ENCODE measurements around the gene GON7.
"Not testable (repeated sequence)": the region's sequence is repeated elsewhere in the genome, so short reads cannot be mapped to it uniquely, and the experiment has no call there.

GON7 gene

DNA sequence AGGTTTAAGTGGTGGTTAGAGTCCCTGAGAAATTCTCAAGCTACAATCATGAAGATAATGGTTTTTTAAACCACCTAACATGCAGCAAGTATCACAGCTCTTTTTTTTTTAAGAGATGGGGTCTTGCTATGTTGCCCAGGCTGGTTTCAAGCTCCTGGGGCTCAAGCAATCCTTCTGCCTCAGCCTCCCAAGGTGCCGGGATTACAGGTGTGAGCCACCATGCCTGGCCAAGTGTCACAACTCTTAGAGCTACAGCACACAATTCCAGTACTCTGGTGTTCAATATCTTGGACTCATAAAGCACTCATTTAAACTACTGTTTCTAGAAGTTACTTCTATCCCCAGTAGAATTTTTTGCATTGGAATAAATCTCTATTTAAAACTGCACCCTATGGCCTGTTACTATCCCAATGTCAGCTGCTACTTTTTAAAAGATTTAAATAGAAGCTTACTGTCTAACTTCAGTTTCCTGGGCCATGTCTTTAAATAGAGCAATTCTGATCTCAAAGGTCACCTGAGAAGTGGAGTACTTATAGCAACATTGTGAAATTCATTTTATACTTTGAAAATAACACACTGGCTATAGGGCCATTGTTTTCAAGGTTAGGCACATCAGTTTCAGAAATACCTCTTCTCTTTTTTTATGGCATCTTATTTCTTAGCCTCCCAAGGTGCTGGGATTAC lies 11.4 kb downstream of the GON7 start:
- DNase-seq, result no peak

DNA sequence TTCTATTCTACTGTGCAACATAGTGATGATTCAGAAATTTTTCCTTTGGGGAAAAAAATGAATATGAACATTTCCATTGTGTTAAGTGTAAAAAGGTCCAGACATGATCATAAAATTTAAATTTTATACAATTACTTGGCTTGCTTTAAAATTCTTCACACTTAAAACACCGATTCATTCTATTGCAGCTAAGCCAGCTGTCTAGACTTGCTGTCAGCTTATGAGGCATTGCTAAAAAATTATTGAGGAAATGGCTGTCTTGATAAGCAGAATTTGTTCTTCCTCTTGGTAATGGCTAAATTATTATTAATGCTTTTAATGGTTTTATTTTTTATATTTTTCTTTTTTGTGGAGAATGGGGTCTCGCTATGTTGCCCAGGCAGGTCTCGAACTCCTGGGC lies 19.9 kb downstream of the GON7 start:
- DNase-seq, result no peak

DNA sequence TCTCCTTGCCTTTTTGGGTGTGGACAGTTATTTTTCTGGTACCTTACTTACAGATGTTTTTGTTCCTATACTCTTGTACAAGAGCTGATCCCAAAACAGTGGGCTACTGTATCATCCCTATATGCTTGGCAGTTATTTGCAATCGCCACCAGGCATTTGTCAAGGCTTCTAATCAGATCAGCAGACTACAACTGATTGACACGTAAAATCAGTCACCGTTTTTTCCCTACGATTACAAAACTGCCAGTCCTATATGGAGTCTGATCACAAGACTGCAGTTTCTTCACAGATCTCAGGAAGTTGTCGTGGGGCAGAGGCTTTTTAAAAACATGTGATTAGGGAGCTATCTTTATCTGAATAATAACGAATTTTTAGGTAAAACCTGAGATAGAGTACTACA lies 20.4 kb downstream of the GON7 start:
- DNase-seq, result no peak

DNA sequence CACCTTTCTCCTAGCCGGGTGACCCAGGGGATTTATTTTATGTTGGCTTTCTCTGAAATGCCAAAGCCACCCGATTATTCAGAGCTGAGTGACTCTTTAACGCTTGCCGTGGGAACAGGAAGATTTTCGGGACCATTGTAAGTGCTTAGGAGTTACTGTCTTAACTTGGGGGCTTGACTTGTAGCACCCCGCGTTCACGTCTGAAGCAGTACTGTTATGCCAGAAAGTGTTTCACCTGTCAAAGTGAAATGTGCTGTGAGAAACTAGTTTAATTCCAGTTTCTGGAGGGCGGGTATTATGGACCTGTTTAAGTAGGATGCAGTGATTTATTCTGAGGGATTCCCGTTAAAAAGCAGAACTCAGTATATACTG lies 21.5 kb downstream of the GON7 start:
- no peak for DNase-seq

DNA sequence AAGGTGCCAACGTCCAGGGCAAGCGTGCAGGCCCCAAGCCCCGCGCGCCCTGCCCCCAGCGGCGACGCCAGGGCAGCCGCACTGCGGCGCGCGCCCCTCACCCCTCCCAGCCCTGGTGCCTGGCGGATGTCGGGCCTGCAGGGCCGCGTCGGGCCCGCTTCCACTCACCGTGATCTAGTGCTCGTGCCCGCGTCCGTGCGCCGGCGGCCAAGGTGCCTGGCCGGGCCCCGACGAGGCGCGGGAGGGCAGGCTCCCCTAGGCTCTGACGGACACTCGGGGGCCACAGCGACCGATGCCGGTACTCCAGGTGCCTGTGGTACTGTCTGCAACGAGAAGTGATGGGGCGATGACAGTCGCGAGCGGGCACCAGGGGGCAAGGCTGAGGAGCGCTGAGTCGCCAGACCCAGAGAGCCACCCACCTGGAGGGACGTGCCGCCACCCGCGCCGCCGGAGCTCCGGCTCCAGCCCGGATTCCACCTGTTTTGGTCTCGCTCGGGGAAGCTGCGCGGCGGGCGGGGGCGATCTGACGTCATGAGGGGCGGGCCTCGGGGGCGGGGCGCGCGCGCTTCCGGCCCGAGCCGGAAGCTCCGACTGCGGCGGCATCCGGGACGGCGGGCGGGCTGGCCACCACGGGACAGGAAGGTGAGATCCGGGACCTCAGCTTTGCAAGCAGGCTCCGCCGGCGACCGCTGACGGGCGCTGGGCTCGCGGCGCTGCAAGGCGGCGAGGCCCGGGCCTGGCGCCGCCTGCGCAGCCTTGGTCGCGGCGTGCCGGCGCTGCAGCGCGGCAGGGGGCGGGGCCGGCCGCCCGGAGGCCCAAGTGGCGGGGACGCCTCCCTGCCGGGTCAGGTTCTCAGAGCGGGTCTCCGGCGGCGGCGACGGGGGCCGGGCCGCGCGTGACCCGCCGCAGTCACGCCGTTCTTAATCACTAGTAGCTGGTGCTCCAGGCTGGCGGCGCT lies 22.2 kb downstream of the GON7 start, which contains the start of the genes LYSET and MOAP1:
Gene LYSET, plus strand, starts transcription at position 927 of the 958 bp plus-strand sequence. CDS start 89 bp downstream, outside the sequence.
Gene MOAP1, minus strand, starts transcription at position 507 of the 958 bp plus-strand sequence. CDS start 655 bp downstream, outside the sequence.
- peak; percentile 90 for DNase-seq

DNA sequence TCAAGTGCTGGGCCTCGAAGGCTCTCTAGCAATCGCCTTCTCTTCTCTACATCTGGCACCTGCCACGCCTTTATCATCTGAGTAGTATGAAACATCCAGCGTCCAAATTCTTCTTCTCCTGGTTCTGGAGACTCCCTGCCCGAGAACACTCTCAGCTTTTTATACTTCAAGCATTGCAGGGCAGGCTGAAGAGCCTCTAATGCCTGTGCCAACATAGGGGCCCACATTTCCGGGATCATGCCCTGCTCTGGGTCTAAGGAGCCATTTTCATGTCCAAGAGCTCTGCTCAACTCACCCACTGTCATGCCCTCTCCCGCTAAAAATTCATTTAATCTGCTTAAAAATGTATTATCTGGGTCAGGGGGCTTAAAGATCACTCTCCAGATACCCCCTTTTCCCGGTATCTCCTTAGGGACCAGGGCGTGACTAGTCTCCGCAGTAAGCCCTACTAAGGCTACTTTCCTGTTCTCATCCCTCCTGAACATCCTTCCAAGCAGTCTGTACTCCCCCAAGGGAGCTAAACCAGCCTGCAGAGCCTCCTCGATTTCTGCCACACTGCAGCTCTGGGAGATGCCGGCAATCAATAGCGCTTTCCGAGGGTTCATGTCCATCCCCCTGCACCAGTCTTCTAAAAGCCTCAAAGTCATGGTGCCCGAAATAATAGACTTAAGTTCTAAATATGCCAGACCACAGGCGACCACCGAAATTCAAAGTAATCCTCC lies 23.1 kb downstream of the GON7 start:
- DNase-seq, result no peak

DNA sequence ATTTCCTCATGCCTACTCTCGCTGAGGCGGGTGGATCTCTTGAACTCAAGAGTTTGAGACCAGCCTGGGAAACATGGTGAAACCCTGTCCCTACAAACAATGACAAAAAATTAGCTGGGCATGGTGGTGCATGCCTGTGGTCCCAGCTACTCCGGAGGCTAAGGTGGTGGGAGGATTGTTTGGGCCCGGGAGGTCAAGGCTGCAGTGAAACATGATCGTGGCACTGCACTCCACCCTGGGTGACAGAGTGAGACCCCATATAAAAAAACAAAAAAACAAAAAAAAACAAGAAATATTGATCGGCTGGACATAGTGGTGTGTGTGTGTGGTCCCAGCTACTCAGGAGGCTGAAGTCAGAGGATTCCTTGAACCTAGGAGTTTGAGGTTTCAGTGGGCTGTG lies 31.4 kb downstream of the GON7 start:
- no peak for DNase-seq

DNA sequence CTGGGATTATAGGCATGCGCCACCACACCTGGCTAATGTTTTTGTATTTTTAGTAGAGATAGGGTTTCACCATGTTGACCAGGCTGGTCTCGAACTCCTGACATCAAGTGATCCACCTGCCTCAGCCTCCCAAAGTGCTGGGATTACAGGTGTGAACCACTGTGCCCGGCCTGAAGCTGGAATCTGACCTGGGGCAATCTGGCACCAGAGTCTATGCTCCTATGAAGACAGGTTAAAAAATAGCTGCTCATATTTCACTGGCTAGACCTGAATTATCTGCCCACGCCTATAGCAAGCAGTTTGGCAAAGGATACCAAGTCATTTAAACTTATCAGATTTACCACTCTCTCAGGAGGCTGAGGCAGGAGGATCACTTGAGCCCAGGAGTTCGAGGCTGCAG lies 32.1 kb downstream of the GON7 start:
- not testable (repeated sequence) for DNase-seq

DNA sequence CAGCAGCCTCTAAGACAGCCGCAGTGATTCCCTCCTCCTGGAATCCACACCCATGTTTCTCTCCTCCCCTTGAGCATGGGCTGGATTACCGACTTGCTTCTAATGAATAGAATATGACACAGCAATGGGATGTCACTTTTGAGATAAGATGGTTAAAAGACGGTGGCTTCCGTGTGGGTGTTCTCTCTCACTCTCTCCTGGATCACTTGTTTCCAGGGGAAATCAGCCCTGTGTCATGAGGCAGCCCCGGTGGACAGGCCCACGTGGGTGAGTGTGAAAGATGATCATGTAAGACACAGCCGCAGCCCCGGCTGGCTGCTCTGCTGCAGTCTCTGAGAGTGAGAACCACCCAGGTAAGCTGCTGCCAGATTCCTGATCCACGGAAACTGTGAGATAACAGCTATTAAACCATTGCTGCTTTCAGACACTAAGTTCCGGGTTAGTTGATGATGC lies 32.9 kb downstream of the GON7 start:
- no peak for DNase-seq

DNA sequence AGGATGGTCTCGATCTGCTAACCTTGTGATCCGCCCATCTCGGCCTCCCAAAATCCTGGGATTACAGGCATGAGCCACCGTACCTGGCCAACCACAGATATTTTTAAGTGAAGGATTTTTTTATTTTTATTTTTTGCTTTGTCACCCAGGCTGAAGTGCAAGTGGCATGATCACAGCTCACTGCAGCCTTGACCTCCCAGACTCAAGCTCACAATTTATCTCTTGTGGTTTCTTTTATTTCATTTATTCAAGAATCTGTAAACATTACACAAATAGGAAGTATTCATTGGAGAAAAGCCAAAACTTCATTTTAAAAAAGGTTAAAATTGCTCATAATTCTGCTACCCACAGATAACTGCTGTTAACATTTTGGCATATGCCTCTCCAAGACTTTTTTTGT lies 35.5 kb downstream of the GON7 start:
- no peak for DNase-seq

DNA sequence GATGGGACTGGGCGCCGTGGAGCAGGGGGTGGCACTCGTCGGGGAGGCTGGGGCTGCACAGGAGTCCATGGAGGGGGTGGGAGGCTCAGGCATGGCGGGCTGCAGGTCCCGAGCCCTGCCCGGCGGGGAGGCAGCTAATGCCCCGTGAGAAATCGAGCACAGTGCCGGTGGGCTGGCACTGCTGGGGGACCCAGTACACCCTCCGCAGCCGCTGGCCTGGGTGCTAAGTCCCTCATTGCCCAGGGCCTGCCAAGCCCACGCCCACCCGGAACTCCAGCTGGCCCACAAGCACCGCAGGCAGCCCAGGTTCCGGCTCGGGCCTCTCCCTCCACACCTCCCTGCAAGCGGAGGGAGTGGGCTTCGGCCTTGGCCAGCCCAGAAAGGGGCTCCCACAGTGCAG lies 36.7 kb downstream of the GON7 start:
- not testable (repeated sequence) for DNase-seq

DNA sequence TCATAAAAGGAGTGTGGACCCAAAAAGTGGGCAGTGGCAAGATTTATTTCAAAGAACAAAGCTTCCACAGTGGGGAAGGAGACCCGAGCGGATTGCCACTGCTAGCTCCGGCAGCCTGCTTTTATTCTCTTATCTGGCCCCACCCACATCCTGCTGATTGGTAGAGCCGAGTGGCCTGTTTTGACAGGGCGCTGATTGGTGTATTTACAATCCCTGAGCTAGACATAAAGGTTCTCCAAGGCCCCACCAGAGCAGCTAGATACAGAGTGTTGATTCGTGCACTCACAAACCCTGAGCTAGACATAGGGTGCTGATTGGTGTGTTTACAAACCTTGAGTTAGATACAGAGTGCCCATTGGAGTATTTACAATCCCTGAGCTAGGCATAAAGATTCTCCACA lies 37.2 kb downstream of the GON7 start:
- DNase-seq, result not testable (repeated sequence)

DNA sequence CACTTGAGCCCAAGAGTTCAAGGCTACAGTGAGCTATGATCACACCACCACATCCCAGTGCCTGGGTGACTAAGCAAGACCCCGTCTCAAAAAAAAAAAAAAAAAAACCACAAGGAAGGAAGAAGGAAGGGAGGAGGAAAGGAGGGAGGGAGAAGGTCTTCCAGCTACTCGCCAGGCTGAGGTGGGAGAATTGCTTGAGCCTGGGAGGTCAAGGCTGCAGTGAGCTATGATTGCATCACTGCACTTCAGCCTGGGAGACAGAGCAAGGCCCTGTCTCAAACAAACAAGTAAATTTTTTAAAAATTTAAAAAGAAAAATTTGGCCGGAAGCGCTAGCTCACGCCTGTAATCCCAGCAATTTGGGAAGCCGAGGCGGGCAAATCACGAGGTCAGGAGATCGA lies 38.3 kb downstream of the GON7 start:
- DNase-seq, result not testable (repeated sequence)

DNA sequence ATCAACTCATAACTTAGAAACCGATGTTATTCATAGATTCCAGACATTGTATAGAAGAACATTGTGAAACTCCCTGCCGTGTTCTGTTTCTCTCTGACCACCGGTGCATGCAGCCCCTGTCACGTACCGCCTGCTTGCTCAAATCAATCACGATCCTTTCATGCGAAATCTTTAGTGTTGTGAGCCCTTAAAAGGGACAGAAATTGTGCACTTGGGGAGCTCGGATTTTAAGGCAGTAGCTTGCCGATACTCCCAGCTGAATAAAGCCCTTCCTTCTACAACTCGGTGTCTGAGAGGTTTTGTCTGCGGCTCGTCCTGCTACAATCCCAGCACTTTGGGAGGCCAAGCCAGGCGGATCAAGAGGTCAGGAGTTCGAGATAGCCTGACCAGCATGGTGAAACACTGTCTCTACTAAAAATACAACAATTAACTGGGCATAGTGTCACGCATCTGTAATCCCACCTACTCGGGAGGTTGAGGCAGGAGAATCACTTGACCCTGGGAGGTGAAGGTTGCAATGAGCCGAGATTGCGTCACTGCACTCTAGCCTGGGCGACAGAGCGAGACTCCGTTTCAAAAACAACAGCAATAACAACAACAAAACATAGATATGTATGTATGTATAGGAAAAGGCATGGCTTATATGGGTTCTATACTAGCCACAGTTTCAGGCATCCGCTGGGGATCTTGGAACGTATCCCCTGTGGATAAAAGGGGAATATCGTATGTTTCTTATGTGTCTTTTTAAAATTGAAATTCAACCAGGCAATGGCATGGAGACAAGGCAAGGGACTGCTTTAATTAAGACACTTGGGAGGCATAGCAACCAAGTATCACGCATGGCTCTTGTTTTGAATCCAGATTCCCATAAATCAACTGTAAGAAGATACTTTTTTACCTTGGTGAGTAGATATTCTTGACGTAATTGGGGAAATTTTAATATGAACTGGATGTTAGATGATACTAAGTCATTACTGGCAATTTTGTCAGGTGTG lies 41.3 kb downstream of the GON7 start:
- DNase-seq, result not testable (repeated sequence)

DNA sequence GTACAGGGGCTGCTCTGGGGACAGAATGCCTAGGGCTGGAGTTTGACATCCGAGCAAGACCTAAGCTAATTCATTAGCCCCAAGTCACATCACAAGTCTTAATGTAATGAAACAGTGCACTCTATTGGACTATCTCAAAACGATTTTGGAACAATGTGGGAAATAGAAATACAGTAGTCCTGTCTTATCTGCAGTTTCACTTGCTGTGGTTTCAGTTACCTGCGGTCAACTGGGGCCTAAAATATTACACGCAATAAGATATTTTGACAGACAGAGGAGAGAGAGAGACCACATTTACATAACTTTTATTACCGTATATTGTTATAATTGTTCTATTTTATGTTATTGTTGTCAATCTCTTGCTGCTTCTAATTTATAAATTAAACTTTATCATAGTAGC lies 43.3 kb downstream of the GON7 start:
- no peak for DNase-seq

DNA sequence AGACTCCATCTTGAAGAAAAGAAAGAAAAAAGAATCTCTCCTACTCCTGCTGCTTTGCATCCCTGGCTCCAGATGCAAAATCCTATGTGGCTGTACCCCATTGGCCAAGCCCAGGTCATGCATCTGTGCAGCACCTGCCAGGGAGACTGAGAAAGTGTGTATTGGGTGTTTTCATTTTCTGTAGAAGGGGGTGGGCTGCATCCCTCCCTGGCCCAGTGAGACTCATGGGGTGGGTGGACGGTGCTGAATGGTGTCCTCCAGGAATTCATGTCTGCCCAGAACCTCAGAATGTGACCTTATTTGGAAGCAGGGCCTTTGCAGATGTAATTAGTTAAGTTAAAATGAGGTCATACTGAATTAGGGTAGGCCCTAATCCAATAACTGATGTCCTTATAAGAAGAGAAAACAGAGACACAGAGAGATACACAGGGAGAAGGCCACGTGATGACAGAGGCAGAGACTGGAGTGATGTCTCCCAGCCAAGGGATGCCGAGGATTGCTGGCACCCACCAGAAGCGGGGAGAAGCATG lies 45.4 kb downstream of the GON7 start:
- no peak for DNase-seq

DNA sequence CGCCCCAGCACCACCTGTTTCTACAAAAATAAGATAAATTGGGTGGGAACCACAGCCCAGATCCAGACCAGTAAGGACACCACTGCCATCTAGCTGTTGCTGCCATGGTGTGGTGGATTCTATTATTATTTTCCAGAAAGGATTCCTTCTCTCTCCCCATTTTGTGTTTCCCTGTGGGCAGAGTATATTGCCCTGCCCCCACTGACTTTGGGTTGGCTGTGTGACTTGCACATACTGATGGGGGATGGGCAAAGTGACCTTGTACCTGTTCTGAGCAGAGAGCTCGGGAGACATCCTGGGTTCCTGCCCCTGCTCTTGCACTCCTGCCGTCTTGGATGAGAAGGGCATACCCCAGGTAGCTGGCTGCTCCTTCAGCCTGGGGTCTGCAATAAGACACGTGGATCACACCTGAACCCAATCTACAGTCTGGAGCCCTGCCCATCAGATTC lies 46.5 kb downstream of the GON7 start:
- no peak for DNase-seq

DNA sequence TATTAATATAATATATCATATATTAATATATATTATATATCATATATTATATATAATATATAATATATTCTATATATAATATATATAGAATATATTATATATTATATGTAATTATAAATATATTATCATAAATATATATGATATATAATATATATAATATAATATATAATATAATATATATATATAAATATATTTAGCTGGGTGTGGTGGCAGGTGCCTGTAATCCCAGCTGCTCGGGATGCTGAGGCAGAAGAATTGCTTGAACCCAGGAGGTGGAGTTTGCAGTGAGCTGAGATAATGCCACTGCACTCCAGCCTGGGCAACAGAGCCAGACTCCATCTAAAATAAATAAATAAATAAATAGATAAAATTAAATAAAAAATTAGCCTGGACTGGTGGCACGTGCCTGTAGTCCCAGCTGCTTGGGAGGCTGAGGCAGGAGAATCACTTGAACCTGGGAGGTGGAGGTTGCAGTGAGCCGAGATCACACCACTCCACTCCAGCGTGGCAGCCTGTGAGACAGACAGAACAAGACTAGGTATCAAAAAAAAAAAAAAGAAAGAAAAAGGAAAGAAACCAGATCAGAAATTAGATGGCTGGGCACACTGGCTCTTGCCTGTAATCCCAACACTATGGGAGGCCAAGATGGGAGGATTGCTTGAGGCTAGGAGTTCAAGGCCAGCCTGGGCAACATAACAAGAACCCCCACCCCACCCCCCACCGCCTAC lies 47.1 kb downstream of the GON7 start:
- not testable (repeated sequence) for DNase-seq

DNA sequence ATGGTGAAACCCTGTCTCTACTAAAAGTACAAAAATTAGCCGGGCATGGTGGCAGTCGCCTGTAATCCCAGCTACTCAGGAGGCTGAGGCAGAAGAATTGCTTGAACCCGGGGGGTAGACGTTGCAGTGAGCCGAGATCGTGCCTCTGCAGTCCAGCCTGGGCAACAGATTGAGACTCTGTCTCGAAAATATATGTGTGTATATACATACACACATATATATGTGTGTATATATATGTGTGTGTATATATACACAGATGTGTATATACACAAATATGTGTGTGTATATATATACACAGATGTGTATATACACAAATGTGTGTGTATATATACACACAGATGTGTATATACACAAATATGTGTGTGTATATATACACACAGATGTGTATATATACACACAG lies 48.5 kb downstream of the GON7 start:
- not testable (repeated sequence) for DNase-seq

DNA sequence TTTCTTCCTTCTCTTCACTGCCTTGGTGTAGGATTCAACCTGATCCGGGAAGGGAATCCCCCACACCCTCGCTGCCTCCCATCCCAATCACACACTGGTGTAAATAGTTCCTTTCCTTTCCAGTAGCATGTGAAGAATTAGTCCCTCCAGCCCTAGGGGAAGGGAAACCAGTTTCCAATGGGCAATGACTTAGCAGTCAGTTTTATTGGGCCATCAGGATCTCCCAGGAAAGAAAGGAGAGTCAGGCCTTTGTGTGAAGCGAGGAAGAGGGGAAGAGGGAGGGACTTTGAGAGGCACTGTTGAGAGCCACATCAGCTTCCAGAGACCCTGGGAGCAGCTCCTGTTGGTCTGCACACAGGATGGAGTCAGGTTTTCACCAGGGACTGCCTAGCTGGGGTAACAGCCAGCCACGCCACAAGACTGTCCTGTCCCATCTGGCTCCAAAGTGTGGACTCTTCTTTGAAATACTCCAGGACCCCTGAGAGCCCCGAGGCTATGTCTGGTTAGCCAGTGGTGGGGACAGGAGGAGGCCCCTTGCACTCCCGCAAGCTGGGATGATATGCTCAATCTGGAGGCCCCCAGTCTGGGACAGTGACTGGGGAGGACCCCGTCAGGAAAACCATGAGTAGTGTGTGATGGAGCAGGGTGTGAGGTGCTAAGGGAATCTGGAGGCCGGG lies 50.0 kb downstream of the GON7 start:
- no peak for DNase-seq
